GM23248 (cell line): ENCODE results near the gene JMJD1C.

Source experiments
- EZH2 ChIP-seq: fragments of 200-600 bp; sonication (generic); IDR thresholded peaks from 2 replicates; pipeline ENCODE4 v1.6.1; 2018; ENCODE audit warnings: antibody characterized with exemption, mild to moderate bottlenecking; ENCODE audit not compliant: insufficient read depth, poor library complexity, severe bottlenecking
- EZH2phosphoT487 ChIP-seq: fragments of 200-600 bp; sonication (generic); IDR thresholded peaks from 2 replicates; pipeline ENCODE4 v1.6.1; 2018; ENCODE audit warnings: antibody characterized with exemption, moderate library complexity, mild to moderate bottlenecking, low read depth; ENCODE audit not compliant: insufficient read depth

- TF ChIP-seq EZH2phosphoT487 (no peak), EZH2 (no peak)
Observed at GRCh38 chr10:63388421-63389031, 77.3 kb downstream of the JMJD1C start.
